Panc1 (cell line): ENCODE results near the gene MAB21L3. TPM values are rescaled to one million over a fixed set of nuclear protein-coding genes. Genes with fewer than 3 reads are reported as not detected.

Source experiments
- ATAC-seq: fragments of 200-7000 bp; cut with Tn5 transposase; 2 replicates; pipeline ENCODE4 v1.9.1; 2020; ENCODE audit warnings: mild to moderate bottlenecking, moderate library complexity
- BruUV-seq: library from RNA; stranded (reverse); fragments of 400-500 nt; replicated peaks from 2 replicates; lab custom pipeline; 2021; lab: Mats Ljungman, UMichigan
- CTCF ChIA-PET: fragments of 300-600 bp; sonication (Branson Sonifier 250); formaldehyde crosslinking; loops from one replicate; lab custom pipeline; 2022; ENCODE audit warnings: antibody characterized with exemption; lab: Charles Lee
- POLR2A ChIA-PET: fragments of 300-600 bp; sonication (Branson Sonifier 250); formaldehyde crosslinking; loops from one replicate; lab custom pipeline; 2022; ENCODE audit warnings: antibody characterized with exemption; lab: Charles Lee
- DNase-seq: peaks from one replicate; pipeline ENCODE4 v3.0.0-alpha.2; 2010; ENCODE audit warnings: low read depth, low spot score
- H3K27ac ChIP-seq: 2 replicates; pipeline ENCODE4 v1.5.1; 2011; ENCODE audit warnings: mild to moderate bottlenecking, low read length, inconsistent platforms
- H3K27me3 ChIP-seq: fragments of 200-500 bp; sonication (Bioruptor generic); 2 replicates; pipeline ENCODE4 v1.6.0; 2014; ENCODE audit warnings: low read length, inconsistent platforms; ENCODE audit not compliant: control insufficient read depth, insufficient read depth
- H3K36me3 ChIP-seq: fragments of 200-500 bp; sonication (Bioruptor generic); 2 replicates; pipeline ENCODE4 v1.5.1; 2014; ENCODE audit warnings: inconsistent platforms, mild to moderate bottlenecking, low read length, moderate library complexity; ENCODE audit not compliant: control insufficient read depth, insufficient read depth
- H3K4me1 ChIP-seq: 2 replicates; pipeline ENCODE4 v1.5.1; 2011; ENCODE audit warnings: inconsistent platforms, mild to moderate bottlenecking, low read length, moderate library complexity; ENCODE audit not compliant: control insufficient read depth, insufficient read depth
- H3K4me3 ChIP-seq, 2 experiments: 2 replicates each; pipeline ENCODE4 v1.5.1; 2011 to 2012; ENCODE audit warnings: low read depth in 2 of 2, low read length in 2 of 2, mild to moderate bottlenecking in 2 of 2, inconsistent platforms in 1 of 2, moderate library complexity in 1 of 2
- H3K9me3 ChIP-seq: fragments of 200-500 bp; sonication (Bioruptor generic); 2 replicates; pipeline ENCODE4 v1.5.1; 2014; ENCODE audit warnings: low read depth, mild to moderate bottlenecking, inconsistent platforms, low read length, moderate library complexity; ENCODE audit not compliant: control insufficient read depth, insufficient read depth
- POLR2AphosphoS5 ChIP-seq: IDR thresholded peaks from 2 replicates; pipeline ENCODE4 v1.6.1; 2012; ENCODE audit warnings: mild to moderate bottlenecking, low read depth, low read length, moderate library complexity
- SIN3A ChIP-seq: IDR thresholded peaks from 2 replicates; pipeline ENCODE4 v1.6.1; 2012; ENCODE audit warnings: low read depth, mild to moderate bottlenecking, low read length, moderate library complexity, borderline replicate concordance; ENCODE audit not compliant: insufficient read depth
- TCF7L2 ChIP-seq: IDR thresholded peaks from 2 replicates; pipeline ENCODE4 v1.6.1; 2011; ENCODE audit warnings: mild to moderate bottlenecking, low read depth, low read length, inconsistent platforms
- in situ Hi-C: cut with HindIII; loops from 2 replicates; pipeline ENCODE4 v1.10.0; 2016; ENCODE audit warnings: low sequenced_read_pairs, low pct_unique_long_range_greater_than_20kb
- intact Hi-C: fragments of 100-400 bp; cut with micrococcal nuclease; formaldehyde crosslinking; loops from one replicate; pipeline ENCODE4 v1.10.0; 2022; ENCODE audit not compliant: unreplicated experiment
- total RNA-seq: library from RNA; stranded (reverse); gene quantifications from one replicate; pipeline ENCODE4 v1.2.1, GENCODE V29; 2021; ENCODE audit not compliant: unreplicated experiment
- TF ChIP-seq, protein P1 (sequence below): fragments of 450-650 bp; IDR thresholded peaks from 2 replicates; pipeline ENCODE4 v1.5.1; 2017; ENCODE audit warnings: mild to moderate bottlenecking
- TF ChIP-seq, protein P2 (sequence below), 2 experiments: IDR thresholded peaks; 2 replicates each; pipeline ENCODE4 v1.6.1; 2011 to 2012; ENCODE audit warnings: low read depth in 2 of 2, control low read depth in 1 of 2, low read length in 1 of 2, mild to moderate bottlenecking in 1 of 2, moderate library complexity in 1 of 2; ENCODE audit not compliant: insufficient read depth in 1 of 2

Gene MAB21L3
- total RNA-seq, 1 experiment from 2014 or later, result not detected

- ChIA-PET POLR2A (no interaction called here), CTCF (no interaction called here)
- Histone ChIP-seq H3K4me3 (no peak overlapping the region), H3K27me3 (no peaks in the 10 kb centered on the region), H3K27ac (no peak overlapping the region), H3K9me3 (no peaks in the 10 kb centered on the region), H3K36me3 (no peaks in the 10 kb centered on the region), H3K4me1 (no peaks in the 10 kb centered on the region)
- in situ Hi-C loops, result no loop called here
- no TSS peak for BruUV-seq
- TF ChIP-seq TCF7L2 (no peak), POLR2AphosphoS5 (no peak), SIN3A (no peak)
- TF ChIP-seq, protein P1, sequence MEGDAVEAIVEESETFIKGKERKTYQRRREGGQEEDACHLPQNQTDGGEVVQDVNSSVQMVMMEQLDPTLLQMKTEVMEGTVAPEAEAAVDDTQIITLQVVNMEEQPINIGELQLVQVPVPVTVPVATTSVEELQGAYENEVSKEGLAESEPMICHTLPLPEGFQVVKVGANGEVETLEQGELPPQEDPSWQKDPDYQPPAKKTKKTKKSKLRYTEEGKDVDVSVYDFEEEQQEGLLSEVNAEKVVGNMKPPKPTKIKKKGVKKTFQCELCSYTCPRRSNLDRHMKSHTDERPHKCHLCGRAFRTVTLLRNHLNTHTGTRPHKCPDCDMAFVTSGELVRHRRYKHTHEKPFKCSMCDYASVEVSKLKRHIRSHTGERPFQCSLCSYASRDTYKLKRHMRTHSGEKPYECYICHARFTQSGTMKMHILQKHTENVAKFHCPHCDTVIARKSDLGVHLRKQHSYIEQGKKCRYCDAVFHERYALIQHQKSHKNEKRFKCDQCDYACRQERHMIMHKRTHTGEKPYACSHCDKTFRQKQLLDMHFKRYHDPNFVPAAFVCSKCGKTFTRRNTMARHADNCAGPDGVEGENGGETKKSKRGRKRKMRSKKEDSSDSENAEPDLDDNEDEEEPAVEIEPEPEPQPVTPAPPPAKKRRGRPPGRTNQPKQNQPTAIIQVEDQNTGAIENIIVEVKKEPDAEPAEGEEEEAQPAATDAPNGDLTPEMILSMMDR, result no peak
- TF ChIP-seq, protein P2, sequence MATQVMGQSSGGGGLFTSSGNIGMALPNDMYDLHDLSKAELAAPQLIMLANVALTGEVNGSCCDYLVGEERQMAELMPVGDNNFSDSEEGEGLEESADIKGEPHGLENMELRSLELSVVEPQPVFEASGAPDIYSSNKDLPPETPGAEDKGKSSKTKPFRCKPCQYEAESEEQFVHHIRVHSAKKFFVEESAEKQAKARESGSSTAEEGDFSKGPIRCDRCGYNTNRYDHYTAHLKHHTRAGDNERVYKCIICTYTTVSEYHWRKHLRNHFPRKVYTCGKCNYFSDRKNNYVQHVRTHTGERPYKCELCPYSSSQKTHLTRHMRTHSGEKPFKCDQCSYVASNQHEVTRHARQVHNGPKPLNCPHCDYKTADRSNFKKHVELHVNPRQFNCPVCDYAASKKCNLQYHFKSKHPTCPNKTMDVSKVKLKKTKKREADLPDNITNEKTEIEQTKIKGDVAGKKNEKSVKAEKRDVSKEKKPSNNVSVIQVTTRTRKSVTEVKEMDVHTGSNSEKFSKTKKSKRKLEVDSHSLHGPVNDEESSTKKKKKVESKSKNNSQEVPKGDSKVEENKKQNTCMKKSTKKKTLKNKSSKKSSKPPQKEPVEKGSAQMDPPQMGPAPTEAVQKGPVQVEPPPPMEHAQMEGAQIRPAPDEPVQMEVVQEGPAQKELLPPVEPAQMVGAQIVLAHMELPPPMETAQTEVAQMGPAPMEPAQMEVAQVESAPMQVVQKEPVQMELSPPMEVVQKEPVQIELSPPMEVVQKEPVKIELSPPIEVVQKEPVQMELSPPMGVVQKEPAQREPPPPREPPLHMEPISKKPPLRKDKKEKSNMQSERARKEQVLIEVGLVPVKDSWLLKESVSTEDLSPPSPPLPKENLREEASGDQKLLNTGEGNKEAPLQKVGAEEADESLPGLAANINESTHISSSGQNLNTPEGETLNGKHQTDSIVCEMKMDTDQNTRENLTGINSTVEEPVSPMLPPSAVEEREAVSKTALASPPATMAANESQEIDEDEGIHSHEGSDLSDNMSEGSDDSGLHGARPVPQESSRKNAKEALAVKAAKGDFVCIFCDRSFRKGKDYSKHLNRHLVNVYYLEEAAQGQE (IDR thresholded peaks at IDR 0.05; ENCODE audit: insufficient read depth in 1 of 2, low read depth in 2 of 2, low read length in 1 of 2), result no peak
- intact Hi-C loops, result no loop called here
- ATAC-seq (no peak), DNase-seq (no peak)
These were observed 4.6 kb upstream of the MAB21L3 start for GRCh38 chr1:116106646-116107045.

GRCh38 chr1:116107371-116107770, 3.8 kb upstream of the MAB21L3 start:
- intact Hi-C loops, result no loop called here
- TF ChIP-seq, protein P2 (IDR thresholded peaks at IDR 0.05; ENCODE audit: insufficient read depth in 1 of 2, low read depth in 2 of 2, low read length in 1 of 2), result no peak
- TF ChIP-seq POLR2AphosphoS5, result no peak
- TF ChIP-seq TCF7L2, result no peak
- no peak for TF ChIP-seq SIN3A
- TF ChIP-seq, protein P1, result no peak
- ChIA-PET CTCF (no interaction called here), POLR2A (no interaction called here)
- DNase-seq (no peak), ATAC-seq (no peak)
- no peaks in the 10 kb centered on the region for H3K27me3 ChIP-seq
- in situ Hi-C loops, result no loop called here
- no peaks in the 10 kb centered on the region for H3K4me1 ChIP-seq
- H3K4me3 ChIP-seq, result no peak overlapping the region
- H3K36me3 ChIP-seq, result no peaks in the 10 kb centered on the region
- BruUV-seq, result no TSS peak
- H3K27ac ChIP-seq, result no peak overlapping the region
- no peaks in the 10 kb centered on the region for H3K9me3 ChIP-seq
